BLaER1 treated with 17β-estradiol and CSF1 and Interleukin-3, amounts not matched to agents 10 nM and 100 nM (cell line): ENCODE results near the gene TNF.
"Not testable (repeated sequence)": the region's sequence is repeated elsewhere in the genome, so short reads cannot be mapped to it uniquely, and the experiment has no call there.

Source experiments
- H3K27ac ChIP-seq, 11 experiments: shearing (Covaris generic); formaldehyde crosslinking; 2 replicates each; pipeline ENCODE4 v1.8.1; 2022
- H3K27me3 ChIP-seq, 11 experiments: shearing (Covaris generic); formaldehyde crosslinking; 2 replicates each; pipeline ENCODE4 v1.8.1; 2022
- H3K36me3 ChIP-seq, 11 experiments: shearing (Covaris generic); formaldehyde crosslinking; 2 replicates each; pipeline ENCODE4 v1.8.1; 2022
- H3K4me1 ChIP-seq, 10 experiments: shearing (Covaris generic); formaldehyde crosslinking; 2 replicates each; pipeline ENCODE4 v1.8.1; 2022
- H3K4me2 ChIP-seq, 11 experiments: shearing (Covaris generic); formaldehyde crosslinking; 2 replicates each; pipeline ENCODE4 v1.8.1; 2022
- H3K4me3 ChIP-seq, 10 experiments: shearing (Covaris generic); formaldehyde crosslinking; 2 replicates each; pipeline ENCODE4 v1.8.1; 2022
- H3K9ac ChIP-seq, 11 experiments: shearing (Covaris generic); formaldehyde crosslinking; 2 replicates each; pipeline ENCODE4 v1.8.1; 2022
- H3K9me3 ChIP-seq, 11 experiments: shearing (Covaris generic); formaldehyde crosslinking; replicated peaks in 1 of 11; 2 replicates each; pipeline ENCODE4 v1.8.1; 2022
- H4K20me1 ChIP-seq, 11 experiments: shearing (Covaris generic); formaldehyde crosslinking; 2 replicates each; pipeline ENCODE4 v1.8.1; 2022
- Cebpa-rat ChIP-seq, 11 experiments: shearing (Covaris generic); IDR thresholded peaks; 2 replicates each; pipeline ENCODE4 v1.8.1; 2022

The TNF gene

GRCh38 chr6:31546958-31547726 lies 28.2 kb upstream of the TNF start, which contains the start of gene NFKBIL1:
NFKBIL1 (plus strand) TSS chr6:31547608; CDS start chr6:31547695, 87 bp downstream.
- peak in 3 of 11 experiments; percentile 13 to 58 (median 30); a peak in 3 of 22 replicates for TF ChIP-seq Cebpa-rat (IDR thresholded peaks at IDR 0.05)
- Histone ChIP-seq H3K9ac (peak within 1 kb of the TSS; percentile 74 to 88 (median 81)), H3K9me3 (no peaks in the 10 kb centered on the region)

GRCh38 chr6:31547727-31548543 lies 27.4 kb upstream of the TNF start:
- no peaks in the 10 kb centered on the region for H4K20me1 ChIP-seq
- peak overlapping the region; percentile 74 to 88 (median 81) for H3K9ac ChIP-seq
- TF ChIP-seq Cebpa-rat (IDR thresholded peaks at IDR 0.05), result no peak
- peak overlapping the region; percentile 76 to 89 (median 84) for H3K27ac ChIP-seq
- H3K9me3 ChIP-seq, result no peaks in the 10 kb centered on the region
- peaks cover 58 to 83% (median 73%) of the 10 kb centered on the region in 10 experiments for H3K4me1 ChIP-seq
- H3K4me3 ChIP-seq, result peak overlapping the region; percentile 53 to 70 (median 60)
- H3K36me3 ChIP-seq, result peaks cover 0 to 30% (median 20%) of the 10 kb centered on the region in 11 experiments; a peak in 16 of 22 replicates
- H3K27me3 ChIP-seq, result no peaks in the 10 kb centered on the region
- peak overlapping the region; percentile 82 to 100 (median 95) for H3K4me2 ChIP-seq

More at GRCh38 chr6:31546958-31547726, 28.2 kb upstream of the TNF start, which contains the start of gene NFKBIL1:
- H4K20me1 ChIP-seq, result no peaks in the 10 kb centered on the region
- peaks cover 0 to 26% (median 18%) of the 10 kb centered on the region in 11 experiments; a peak in 15 of 22 replicates for H3K36me3 ChIP-seq
- peak within 1 kb of the TSS; percentile 82 to 100 (median 95) for H3K4me2 ChIP-seq
- no peaks in the 10 kb centered on the region for H3K27me3 ChIP-seq
- H3K27ac ChIP-seq, result peak within 1 kb of the TSS; percentile 76 to 89 (median 84)
- H3K4me3 ChIP-seq, result peak within 1 kb of the TSS; percentile 53 to 70 (median 60)
- peaks cover 62 to 82% (median 76%) of the 10 kb centered on the region in 10 experiments for H3K4me1 ChIP-seq

- H4K20me1 ChIP-seq, result no peaks in the 10 kb centered on the region
- H3K4me3 ChIP-seq, result peak overlapping the region; percentile 53 to 70 (median 60); a peak in 19 of 20 replicates
- peaks cover 6 to 36% (median 23%) of the 10 kb centered on the region in 11 experiments; a peak in 20 of 22 replicates for H3K36me3 ChIP-seq
- peak overlapping the region; percentile 74 to 88 (median 81) for H3K9ac ChIP-seq
- no peak for TF ChIP-seq Cebpa-rat (IDR thresholded peaks at IDR 0.05)
- H3K4me1 ChIP-seq, result peaks cover 52 to 83% (median 73%) of the 10 kb centered on the region in 10 experiments
- no peaks in the 10 kb centered on the region for H3K9me3 ChIP-seq
- H3K27me3 ChIP-seq, result no peaks in the 10 kb centered on the region
- peak overlapping the region; percentile 82 to 100 (median 95) for H3K4me2 ChIP-seq
- H3K27ac ChIP-seq, result peak overlapping the region; percentile 76 to 89 (median 84); a peak in 21 of 22 replicates
Observed at GRCh38 chr6:31548544-31548873, 26.9 kb upstream of the TNF start.

- not testable (repeated sequence) for H3K9me3 ChIP-seq, H4K20me1 ChIP-seq, H3K4me3 ChIP-seq, H3K27me3 ChIP-seq
- Histone ChIP-seq H3K9ac (peak overlapping the region in 3 of 11 experiments; percentile 5 to 33 (median 26); a peak in 6 of 22 replicates), H3K4me1 (peaks cover 43 to 85% (median 75%) of the 10 kb centered on the region in 10 experiments), H3K27ac (peak overlapping the region in 8 of 11 experiments; percentile 38 to 85 (median 55); a peak in 16 of 22 replicates), H3K36me3 (peaks cover 12 to 56% (median 33%) of the 10 kb centered on the region in 11 experiments; a peak in 20 of 22 replicates), H3K4me2 (peak overlapping the region in 8 of 11 experiments; percentile 23 to 39 (median 28); a peak in 13 of 22 replicates)
Observed at GRCh38 chr6:31551371-31551770, 24.0 kb upstream of the TNF start.

- Histone ChIP-seq H3K4me2 (peak overlapping the region; percentile 96 to 100 (median 100)), H3K36me3 (peaks cover 13 to 41% (median 23%) of the 10 kb centered on the region in 11 experiments; a peak in 17 of 22 replicates), H3K4me3 (peak overlapping the region in 3 of 10 experiments; percentile 0 to 19 (median 18); a peak in 3 of 20 replicates), H3K27ac (peak overlapping the region in 10 of 11 experiments; percentile 25 to 100 (median 98); a peak in 19 of 22 replicates), H3K4me1 (peaks cover 64 to 93% (median 89%) of the 10 kb centered on the region in 10 experiments), H4K20me1 (no peaks in the 10 kb centered on the region; a peak in 2 of 22 replicates), H3K9me3 (no peaks in the 10 kb centered on the region), H3K27me3 (no peaks in the 10 kb centered on the region), H3K9ac (peak overlapping the region in 10 of 11 experiments; percentile 20 to 94 (median 46); a peak in 14 of 22 replicates)
- no peak for TF ChIP-seq Cebpa-rat (IDR thresholded peaks at IDR 0.05)
Observed at GRCh38 chr6:31556307-31556706, 19.1 kb upstream of the TNF start.

- Histone ChIP-seq H3K9ac (peak overlapping the region; percentile 65 to 96 (median 92)), H3K27ac (peak overlapping the region; percentile 82 to 100 (median 99)), H3K4me2 (peak overlapping the region; percentile 96 to 100 (median 100)), H3K4me3 (peak overlapping the region; percentile 30 to 69 (median 58)), H3K27me3 (no peaks in the 10 kb centered on the region), H3K4me1 (peaks cover 78 to 99% (median 94%) of the 10 kb centered on the region in 10 experiments), H4K20me1 (no peaks in the 10 kb centered on the region; a peak in 2 of 22 replicates), H3K9me3 (no peaks in the 10 kb centered on the region), H3K36me3 (peaks cover 13 to 35% (median 21%) of the 10 kb centered on the region in 11 experiments; a peak in 17 of 22 replicates)
- no peak for TF ChIP-seq Cebpa-rat (IDR thresholded peaks at IDR 0.05)
Observed at GRCh38 chr6:31557443-31558317, 17.7 kb upstream of the TNF start.

GRCh38 chr6:31558318-31558625 lies 17.1 kb upstream of the TNF start:
- peaks cover 84 to 100% (median 96%) of the 10 kb centered on the region in 10 experiments for H3K4me1 ChIP-seq
- H3K27me3 ChIP-seq, result no peaks in the 10 kb centered on the region
- peak overlapping the region; percentile 30 to 69 (median 58) for H3K4me3 ChIP-seq
- peak overlapping the region; percentile 82 to 100 (median 99) for H3K27ac ChIP-seq
- H4K20me1 ChIP-seq, result no peaks in the 10 kb centered on the region; a peak in 2 of 22 replicates
- H3K4me2 ChIP-seq, result peak overlapping the region; percentile 96 to 100 (median 100)
- H3K9ac ChIP-seq, result peak overlapping the region; percentile 65 to 96 (median 92)
- no peak for TF ChIP-seq Cebpa-rat (IDR thresholded peaks at IDR 0.05)
- H3K9me3 ChIP-seq, result no peaks in the 10 kb centered on the region
- peaks cover 9 to 30% (median 16%) of the 10 kb centered on the region in 11 experiments; a peak in 17 of 22 replicates for H3K36me3 ChIP-seq
